ENCODE results near the gene QSOX2.

Gene QSOX2

DNA sequence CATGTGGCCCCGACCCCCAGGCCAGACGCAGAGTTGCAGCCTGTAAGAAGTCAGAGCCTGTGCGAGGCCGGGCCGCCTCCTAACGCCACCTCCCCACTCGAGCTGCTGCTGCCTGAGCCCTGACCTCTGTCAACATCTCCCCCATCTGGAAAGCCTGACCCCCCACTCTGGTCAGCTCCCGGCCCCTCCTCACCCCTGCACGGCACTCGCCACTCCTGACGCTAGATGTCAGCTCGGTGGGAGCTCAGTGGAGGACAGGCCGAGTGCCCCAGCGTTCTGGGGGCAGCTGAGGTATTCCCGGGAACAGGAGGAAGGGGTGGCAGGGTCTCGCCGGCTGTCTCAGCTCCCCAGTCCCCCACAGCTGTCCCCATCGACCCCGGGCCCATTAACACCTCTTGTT is 60.5 kb downstream of the QSOX2 start:
- DNase-seq: no peak

DNA sequence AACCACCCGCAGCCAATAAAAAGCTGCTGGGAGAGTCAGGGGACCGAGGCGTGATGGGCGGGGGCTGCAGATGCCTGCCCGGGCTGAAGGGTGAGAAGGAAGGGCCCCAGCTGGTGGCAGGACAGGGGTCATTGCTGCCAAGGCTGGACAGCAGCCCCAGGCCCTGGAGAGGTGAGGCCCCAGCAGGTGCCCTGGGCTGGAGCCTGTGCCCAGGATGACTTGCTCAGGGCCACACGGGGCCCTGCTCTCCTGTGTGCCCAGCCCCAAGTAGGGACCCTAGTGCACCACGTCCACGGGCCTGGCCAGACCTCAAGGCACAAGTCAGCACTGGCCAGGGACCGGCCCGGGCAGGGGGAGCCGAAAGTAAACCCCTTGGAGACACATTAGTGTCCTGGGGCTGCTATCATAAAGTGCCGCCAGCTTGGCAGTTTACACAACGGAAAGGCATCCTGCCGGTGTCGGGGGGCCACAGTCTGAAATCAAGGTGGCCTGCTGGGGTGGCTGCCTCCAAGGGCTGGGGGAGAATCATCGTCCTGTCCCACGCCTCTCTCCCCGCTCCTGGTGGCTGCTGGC is 62.7 kb downstream of the QSOX2 start:
- no peak for DNase-seq

DNA sequence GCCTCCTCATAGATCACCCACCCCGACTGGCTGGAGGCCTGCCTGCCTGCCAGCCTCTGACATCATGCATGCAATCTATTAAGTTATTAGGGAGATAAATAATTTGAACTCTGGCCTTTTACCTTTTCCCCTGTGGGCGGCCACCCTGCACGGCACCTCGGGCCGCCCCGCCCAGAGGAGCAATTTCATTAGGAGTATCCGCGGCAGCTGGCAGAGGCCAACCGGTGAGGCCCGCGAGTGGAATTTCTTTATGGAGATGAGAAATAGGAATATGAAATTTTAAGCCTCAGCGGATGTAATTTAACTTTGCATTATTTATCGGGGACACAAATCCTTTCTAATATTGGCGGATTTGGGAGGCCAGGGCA is 63.2 kb downstream of the QSOX2 start:
- DNase-seq: no peak

DNA sequence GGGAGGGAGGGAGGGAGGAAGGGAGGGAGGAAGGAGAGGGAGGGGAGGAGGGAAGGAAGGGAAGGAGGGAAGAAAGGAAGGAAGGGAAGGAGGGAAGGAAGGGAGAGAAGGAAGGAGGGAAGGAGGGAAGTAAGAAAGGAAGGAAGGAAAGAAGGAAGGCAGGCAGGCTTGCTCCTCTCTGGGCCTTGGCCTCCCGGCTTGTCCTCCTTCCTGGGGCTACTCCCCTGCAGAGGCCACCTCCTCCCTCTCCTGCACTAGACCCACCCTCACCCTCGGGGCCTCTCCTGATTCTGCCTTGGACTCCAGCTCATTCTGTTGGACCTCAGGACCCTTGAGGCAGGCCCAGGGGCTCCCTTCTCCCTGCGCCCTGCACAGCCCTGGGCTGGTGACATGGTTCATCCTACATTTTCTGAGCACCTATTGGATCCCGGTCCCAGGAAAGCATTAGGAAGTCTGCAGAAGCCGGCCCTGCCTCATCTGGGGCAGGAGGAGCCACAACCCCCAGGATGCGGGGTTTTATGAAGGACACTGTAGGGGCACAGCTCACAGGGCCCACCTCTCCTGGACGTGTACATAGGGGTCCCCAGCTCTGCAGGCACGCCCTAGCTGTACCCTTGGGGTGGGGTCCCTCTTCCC is 63.7 kb downstream of the QSOX2 start:
- DNase-seq: no peak

DNA sequence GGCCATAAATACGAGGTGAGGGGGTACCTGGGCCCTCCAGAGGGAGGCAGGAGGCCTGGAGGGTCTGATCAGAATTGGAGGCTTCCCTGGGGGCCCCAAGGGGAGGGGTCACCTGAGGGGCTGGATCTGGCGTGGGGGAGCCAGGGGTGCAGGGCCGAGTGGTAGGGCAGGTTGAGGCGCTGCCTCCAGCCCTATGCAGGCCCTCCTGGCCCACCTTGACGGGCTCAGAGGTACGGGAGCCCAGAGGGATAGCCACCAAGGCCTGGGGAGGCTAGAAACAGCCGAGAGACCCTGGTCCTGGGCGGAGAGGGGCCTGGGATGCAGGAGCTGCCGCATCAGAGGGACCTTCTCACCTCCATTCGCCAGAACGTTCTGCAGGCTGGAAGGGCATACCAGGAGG is 65.0 kb downstream of the QSOX2 start:
- no peak for DNase-seq

DNA sequence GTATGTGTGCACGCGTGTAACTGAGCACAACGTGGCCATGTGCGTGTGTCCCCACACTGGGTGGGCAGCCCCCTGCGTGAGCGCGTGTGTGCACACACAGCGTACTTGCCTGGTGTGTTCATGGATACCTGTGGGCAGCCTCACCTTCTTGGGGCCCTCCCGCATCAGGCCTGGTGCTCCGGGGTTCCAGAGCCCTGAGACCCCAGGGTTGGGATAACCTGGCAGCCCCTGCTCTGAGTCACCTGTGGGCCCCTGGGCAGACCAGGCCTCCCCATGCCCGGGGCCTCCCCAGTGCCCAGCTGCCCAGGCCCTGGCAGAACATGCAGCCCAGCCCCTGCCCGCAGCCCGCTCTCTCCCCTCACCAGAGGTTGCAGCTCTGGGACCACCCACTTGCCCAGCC is 65.9 kb downstream of the QSOX2 start:
- no peak for DNase-seq

DNA sequence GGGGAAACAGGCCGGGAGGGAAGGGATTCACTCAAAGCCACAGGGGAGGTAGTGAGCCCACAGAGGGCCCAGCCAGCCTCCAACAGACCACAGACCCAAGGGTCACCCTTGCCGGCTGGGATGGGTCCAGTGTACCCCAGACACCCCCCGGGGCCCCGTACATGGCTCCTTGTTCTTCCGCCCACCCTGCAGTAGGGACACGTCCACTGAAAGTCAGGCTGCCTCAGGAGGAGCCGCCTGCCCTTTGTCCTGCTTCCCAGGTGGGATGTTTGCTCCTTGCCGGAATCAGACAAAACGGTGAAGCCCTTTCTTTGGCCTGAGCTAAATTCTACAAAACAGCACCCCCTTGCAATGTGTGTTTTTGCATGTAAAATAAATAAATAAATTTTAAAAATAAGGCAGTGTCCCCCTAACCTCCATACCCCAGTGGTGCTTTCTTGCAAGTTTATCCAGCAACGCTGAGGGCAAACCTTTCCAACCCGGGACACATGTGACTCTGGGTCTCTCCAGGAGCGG is 66.5 kb downstream of the QSOX2 start:
- no peak for DNase-seq

DNA sequence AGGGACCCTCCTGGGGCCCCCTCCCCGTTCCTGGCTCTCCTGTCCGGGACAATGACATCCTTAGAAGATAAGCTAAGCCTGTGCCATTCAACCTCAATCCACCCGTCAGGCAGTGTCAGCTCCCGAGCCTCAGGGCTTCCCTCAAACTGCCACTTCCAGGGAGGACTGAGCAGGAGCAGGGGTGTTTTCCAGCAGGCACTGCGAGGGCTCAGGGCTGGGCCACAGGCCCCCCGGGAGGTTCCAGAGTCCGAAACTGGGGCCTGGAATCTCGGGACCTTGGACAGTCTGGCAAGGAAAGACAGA is 66.9 kb downstream of the QSOX2 start:
- DNase-seq: no peak

DNA sequence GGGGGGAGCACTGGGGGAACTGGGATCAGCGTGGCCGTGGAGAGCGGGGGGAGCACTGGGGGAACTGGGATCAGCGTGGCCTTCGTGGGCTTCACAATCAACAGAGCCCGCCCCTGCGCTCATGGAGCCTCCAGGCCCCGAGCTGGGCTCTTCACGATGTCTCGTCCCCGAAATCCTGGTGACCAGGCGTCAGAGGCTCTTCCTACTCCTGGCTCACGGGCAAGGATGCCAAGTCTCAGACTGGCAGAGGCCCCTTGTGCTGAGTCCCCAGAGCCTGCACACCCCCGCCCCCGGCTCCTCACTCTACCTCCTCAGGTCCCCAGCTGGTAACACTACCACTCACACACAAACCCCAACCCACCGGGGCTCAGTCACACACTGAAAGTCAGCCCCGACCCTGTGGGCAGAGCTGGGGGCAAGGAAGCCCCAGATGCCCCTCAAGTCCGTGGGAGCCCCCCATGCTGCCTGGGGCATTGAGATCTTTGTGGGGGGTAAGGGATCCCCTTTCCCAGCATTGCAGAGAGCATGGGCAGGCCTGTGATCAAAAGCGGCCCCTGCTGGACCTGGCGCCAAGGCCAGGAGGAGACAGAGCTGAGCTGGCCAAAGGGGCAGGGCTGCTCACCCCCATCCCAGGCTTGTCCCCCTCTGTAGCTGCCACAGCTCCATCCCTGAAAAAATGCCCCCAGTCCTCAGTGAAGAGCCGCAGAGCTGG is 67.4 kb downstream of the QSOX2 start:
- DNase-seq: no peak

DNA sequence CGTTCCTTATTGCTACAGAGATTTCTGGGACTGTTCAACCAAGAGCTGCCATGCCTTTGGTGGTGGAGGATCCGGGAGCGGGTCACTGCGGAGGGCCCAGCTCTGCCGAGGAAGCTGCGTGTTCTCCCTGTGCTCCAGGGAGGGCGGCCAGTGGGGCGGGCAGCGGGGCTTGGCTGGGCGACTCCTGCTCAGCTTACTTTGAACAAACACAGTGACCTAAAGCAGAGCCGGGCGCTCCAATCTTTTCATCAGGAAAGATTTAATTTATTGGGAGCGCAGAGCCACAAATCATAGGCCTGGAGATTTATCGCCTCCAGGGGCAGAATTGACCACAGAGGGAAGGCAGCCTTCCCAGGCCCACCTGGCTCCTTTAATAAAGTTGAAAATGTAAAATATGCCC is 68.4 kb downstream of the QSOX2 start:
- DNase-seq: no peak

DNA sequence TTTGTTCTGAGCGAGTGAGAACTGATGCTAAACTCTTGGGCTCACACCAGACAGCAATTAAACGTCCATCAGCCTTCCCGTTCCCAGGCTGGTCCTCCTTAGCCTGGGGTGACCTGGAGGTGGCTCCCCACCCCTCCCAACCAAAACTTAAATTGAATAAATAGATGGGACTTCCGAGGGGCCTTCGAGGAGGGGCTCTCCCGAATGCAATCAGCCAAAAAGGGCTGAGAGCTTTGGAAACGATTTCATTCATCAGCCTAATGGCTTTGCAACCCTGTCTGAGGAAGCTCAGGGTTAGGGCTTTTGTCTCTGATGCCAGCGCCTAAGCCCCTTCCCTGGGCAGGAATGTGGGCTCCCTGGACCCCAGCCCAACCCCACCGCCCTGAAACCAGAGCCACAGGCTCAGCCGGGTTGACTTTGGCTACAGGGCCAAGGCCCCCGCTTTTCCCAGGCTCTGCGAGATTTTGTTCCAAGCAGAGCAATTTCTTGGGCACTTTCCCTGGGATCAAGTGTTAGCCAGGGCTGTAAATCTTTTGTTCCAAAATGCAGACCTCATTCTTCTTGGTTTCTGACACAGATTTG is 69.9 kb downstream of the QSOX2 start:
- DNase-seq: no peak

DNA sequence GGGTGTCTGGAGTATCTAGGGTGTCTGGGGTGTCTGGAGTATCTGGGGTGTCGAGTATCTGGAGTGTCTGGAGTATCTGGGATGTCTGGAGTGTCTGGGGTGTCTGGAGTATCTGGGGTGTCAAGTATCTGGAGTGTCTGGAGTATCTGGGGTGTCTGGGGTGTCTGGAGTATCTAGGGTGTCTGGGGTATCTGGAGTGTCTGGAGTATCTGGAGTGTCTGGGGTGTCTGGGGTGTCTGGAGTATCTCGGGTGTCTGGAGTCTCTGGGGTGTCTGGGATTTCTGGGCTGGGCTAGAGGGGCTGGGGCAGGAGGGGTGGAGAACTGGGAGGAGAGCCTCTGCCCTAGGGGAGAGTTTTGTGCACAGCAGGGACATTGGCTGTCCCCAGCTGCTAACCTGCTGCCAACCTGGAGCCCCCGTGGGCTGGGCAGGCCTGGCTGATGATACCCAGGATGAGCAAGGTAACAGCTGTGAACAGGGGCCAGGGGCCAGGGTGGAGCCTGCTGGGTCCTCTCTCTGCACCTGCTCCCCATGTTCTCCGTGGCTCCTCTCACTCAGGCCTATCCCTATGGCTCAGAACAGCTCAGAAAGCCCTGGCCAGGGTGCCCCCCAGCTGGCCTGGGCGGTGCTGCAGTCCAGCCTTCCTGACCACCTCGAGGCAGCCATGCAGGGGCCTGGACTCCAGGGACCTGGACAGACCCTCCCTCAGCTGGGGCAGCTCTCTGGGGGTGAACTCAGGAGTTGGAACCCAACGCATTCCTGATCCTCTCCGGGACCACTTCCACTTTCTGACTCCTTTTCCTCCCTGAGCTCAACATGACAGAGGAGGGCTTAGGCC is 70.6 kb downstream of the QSOX2 start:
- DNase-seq: no peak

DNA sequence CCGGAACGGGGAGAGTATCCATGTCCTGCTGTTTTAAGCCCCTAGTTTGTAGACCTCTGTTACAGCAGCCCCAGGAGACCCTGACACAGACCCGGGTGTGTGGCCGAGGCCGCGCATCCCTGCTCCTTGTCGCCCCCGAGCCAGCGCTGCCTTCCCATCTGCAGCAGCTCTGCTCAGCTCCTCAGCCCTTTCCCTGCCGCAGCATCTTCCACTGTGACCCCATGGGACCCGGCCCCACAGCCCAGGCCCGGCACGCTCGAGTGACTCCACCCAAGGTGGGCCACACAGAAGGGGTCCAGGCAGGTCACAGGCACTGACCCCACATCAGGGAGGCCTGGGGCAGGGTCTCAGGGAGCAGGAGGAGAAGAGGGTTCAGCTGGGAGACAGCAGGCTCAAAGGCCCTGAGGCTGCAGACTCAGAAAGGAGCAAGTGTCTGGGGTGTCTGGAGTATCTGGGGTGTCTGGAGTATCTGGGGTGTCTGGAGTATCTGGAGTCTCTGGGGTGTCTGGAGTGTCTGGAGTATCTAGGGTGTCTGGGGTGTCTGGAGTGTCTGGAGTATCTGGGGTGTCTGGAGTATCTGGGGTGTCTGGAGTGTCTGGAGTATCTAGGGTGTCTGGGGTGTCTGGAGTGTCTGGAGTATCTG is 71.8 kb downstream of the QSOX2 start:
- no peak for DNase-seq

DNA sequence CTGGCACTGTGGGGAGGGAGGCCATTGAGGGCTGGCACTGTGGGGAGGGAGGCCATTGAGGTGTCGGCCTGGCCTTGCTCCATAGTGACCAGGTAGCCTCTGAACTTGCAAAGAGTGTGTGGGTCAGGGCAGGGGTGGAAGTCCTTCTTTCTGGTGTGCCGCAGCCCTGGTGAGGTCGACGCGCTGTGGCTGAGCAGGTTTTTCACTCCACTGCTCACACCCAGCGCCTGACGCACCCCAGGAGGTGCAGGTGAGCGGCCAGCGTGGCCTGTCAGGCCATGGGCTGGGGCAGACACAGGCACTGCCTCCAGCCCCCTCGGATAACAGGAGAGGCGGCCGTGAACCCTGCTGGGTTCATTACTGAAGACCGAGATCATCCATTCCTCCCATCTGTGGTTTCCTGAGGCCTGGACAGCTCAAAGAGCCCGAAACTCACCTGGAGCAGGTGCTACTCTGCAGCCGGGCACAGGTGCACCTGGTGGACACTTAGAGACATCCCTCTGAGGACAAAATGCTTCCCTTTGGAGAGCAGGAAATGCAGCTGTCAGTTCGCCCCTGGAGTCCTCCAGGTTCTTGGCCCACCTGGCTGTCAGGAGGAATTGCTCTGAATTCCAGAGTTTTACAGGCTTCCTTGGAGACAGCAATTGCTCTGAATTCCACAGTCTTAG is 73.1 kb downstream of the QSOX2 start:
- no peak for DNase-seq

DNA sequence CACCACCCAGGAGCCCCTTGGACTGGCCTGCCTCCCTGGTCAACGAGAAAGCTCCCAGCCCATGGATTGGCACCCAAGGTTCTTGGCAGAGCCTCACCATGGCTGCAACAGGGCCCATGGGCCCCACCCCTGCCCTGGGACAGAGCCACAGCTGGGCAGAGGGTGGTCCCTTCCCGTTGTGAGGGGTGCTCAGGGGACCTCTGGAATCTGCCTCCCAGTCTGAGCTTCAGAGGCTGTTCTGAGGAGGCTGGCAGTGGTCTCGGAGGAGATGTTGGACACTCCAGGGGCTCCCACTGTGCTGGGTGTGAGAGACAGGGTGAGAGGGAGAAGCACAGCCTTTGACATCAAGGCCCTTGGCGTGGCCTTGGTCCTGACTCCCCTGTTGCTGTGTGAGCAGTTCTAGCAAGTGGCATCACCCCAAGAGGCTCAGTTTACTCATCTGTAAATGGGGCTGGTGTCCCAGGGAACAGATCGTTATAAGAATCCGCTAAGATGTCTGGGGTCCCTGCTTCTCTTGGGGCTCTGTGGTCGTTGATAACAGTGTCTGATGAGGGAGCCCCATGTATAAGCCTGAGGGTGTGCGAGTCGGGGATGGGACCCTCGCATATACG is 73.7 kb downstream of the QSOX2 start:
- DNase-seq: no peak

DNA sequence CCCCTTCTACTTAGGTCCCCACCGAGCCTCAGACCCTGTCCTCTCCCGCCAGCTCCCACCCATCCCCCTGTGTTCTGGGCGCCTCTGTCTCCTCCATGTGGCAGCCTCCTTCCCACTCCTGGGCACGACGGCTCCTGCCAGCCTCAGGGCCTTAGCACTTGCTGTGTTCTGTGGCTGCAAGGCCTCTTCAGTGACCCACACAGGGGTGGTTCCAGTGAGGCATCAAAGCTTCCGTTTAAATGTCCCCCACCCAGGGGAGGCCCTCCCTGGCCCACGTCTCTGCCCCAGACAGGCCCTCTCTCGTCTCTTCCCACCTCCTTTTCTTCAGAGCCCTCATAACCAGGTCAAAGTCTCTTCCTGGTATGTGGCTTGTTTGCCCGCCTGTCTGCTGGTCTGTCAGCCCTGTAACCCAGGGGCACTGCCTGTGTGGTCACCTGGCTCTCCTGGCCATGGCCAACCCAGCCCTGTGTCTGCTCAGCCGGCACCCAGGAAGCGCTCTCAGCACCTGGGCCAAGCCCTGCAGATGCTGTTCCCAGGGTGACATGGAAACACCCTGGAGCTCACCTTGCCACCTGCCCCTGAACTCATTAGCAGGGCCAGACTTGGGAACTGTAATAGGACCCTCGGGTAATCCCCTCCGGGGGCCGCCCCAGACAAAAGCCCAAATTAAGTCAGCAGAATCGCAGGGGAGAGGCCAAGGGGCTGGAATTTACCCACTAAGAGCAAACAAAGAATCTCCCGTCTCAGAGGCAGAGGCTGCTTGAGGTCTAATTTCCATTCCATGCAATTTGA is 74.4 kb downstream of the QSOX2 start:
- DNase-seq: no peak

DNA sequence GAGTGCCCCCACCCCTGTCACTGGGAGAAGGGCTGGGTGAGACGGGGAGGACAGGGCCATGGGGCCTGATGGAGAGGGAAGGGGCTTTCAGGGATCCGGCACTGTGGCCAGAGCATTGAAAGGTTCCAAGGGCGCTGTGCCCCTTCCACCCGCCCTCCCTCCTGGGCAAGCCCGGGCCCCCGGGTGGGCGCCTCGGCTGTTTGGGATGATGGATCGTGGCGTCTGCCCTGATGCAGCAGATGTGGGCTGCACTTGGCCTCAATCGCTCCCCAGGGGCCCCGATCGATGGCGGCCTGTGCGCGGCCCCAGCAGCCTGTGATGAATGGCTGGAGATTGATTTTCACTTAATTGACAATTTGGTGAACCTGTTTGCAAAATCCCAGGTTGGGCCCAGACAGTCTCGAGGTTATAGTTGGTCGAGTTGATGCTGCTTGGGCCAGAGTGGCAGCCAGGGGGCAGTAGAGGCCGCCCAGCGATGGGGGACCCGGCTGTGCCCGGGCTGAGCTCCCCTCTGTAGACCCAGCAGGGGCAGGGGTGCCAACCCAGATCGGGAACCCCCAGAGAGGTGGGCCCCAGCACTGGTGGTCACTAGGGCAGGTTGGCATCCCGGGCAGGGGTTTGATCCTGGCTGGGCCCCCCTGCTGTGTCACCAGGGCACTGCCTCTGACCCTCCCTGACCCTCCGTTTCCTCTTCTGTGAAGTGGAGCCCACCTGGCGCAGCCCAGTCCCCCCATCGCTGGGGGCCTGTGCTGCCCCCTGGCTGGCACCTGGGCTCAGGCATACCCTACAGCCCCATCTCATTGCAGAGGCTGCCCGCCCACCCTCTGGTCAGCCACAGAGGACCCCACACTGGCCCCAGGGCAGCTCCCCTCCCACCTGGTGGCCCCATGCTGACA is 75.4 kb downstream of the QSOX2 start:
- DNase-seq: peak; percentile 54

DNA sequence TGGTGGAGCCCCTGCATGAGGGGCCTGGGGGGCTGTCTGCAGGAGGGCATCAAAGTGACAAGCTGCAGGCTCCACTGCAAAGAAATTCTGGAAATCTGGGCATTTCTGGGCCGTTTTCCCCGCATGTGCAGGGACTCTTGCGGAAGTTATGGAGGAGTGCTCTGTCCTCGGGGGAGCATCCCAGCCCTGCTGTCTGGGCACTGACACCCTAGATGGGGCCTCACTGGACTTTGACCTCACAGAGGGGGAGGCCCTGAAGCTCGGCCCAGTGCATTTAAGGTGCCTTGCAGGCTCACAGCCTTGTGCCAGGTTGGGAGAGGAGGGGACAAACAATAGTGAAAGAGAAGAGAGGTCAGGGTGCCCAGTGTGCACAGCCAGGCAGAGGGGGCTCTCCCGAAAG is 76.1 kb downstream of the QSOX2 start:
- no peak for DNase-seq

DNA sequence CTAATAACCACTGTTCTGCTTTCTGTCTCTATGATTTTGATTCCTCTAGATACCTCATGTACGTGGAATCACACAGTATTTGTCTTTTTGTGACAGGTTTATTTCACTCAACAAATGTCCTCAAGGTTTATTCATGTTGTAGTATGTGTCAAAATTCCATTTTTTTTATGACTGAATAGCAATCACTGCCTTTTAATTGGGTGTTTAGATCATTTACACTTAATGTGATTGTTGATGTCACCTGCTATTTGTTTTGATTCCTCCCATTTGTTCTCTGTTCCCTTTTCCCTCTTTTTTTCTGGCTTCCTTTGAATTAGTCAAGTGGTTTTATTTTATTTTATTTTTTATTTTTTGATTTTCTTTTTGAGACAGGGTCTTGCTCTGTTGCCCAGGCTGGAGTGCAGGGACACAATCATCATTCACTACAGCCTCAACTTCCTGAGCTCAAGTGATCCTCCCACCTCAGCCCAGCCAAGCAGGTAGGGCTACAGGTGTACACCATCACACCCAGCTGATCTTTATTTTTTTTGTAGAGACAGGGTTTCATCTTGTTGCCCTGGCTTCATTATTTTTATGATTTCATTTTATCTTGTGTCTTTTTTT is 82.3 kb downstream of the QSOX2 start:
- DNase-seq: no peak

Measured in activated naive CD4-positive, alpha-beta T cell treated with anti-CD3 and anti-CD28 coated beads, Interleukin-2, amount 50 U/mL, for 16 hours (primary cell).